A673 (cell line): ENCODE data around the gene PPP6R2. TPM values are rescaled to one million over a fixed set of nuclear protein-coding genes. Genes with fewer than 3 reads are reported as not detected.

Experiments
- BruUV-seq: library from RNA; stranded (reverse); fragments of 400-500 nt; replicated peaks from 2 replicates; lab custom pipeline; 2021; lab: Mats Ljungman, UMichigan
- CTCF ChIA-PET: fragments of 300-600 bp; sonication (Branson Sonifier 250); formaldehyde crosslinking; loops from one replicate; lab custom pipeline; 2022; ENCODE audit warnings: antibody characterized with exemption; lab: Charles Lee
- POLR2A ChIA-PET: fragments of 300-600 bp; sonication (Branson Sonifier 250); formaldehyde crosslinking; loops from one replicate; lab custom pipeline; 2022; ENCODE audit warnings: antibody characterized with exemption; ENCODE audit not compliant: low non-redundant PET; lab: Charles Lee
- DNase-seq: peaks from one replicate; pipeline ENCODE4 v3.0.0-alpha.2; 2015; ENCODE audit warnings: low spot score
- H3K27ac ChIP-seq: fragments of 200-600 bp; sonication (generic); 2 replicates; pipeline ENCODE4 v1.5.1; 2016; ENCODE audit warnings: mixed run types, low read depth, mild to moderate bottlenecking, mixed read lengths, antibody characterized with exemption, low read length; ENCODE audit not compliant: poor library complexity, severe bottlenecking
- H3K27me3 ChIP-seq: fragments of 200-600 bp; sonication (generic); replicated peaks from 2 replicates; pipeline ENCODE4 v1.6.1; 2017; ENCODE audit warnings: mixed run types, low read depth, mild to moderate bottlenecking, mixed read lengths, antibody characterized with exemption, low read length; ENCODE audit not compliant: insufficient read depth, poor library complexity
- H3K36me3 ChIP-seq: fragments of 200-600 bp; sonication (generic); 2 replicates; pipeline ENCODE4 v1.6.1; 2016; ENCODE audit warnings: mixed run types, mild to moderate bottlenecking, mixed read lengths, antibody characterized with exemption, low read length; ENCODE audit not compliant: insufficient read depth, poor library complexity, severe bottlenecking
- H3K4me1 ChIP-seq: fragments of 200-600 bp; sonication (generic); 2 replicates; pipeline ENCODE4 v1.6.1; 2017; ENCODE audit warnings: mixed run types, mild to moderate bottlenecking, mixed read lengths, antibody characterized with exemption, low read length; ENCODE audit not compliant: insufficient read depth, poor library complexity, severe bottlenecking
- H3K4me3 ChIP-seq: fragments of 200-600 bp; sonication (generic); 2 replicates; pipeline ENCODE4 v1.5.1; 2016; ENCODE audit warnings: low read depth, mixed run types, mild to moderate bottlenecking, mixed read lengths, low read length; ENCODE audit not compliant: poor library complexity, severe bottlenecking
- H3K9me3 ChIP-seq: fragments of 200-600 bp; sonication (generic); 2 replicates; pipeline ENCODE4 v1.6.1; 2016; ENCODE audit warnings: mixed run types, low read depth, mild to moderate bottlenecking, mixed read lengths, antibody characterized with exemption, low read length; ENCODE audit not compliant: poor library complexity, severe bottlenecking
- EZH2 ChIP-seq: fragments of 200-600 bp; sonication (generic); IDR thresholded peaks from 2 replicates; pipeline ENCODE4 v1.6.1; 2017; ENCODE audit warnings: borderline replicate concordance, low read depth, mild to moderate bottlenecking, mixed read lengths, antibody characterized with exemption, low read length; ENCODE audit not compliant: poor library complexity, severe bottlenecking
- intact Hi-C: fragments of 100-400 bp; cut with micrococcal nuclease; formaldehyde crosslinking; loops from one replicate; pipeline ENCODE4 v1.10.0; 2022; ENCODE audit not compliant: unreplicated experiment
- total RNA-seq: library from RNA; stranded (reverse); gene quantifications from 2 replicates; pipeline ENCODE4 v1.2.3, GENCODE V29; 2021
- TF ChIP-seq, protein P1 (sequence below): fragments of 300-800, 200-600 bp; sonication (generic); conservative IDR thresholded peaks from 2 replicates; pipeline ENCODE4 v1.5.1; 2017; ENCODE audit warnings: low read depth, mild to moderate bottlenecking, antibody characterized with exemption, low read length, moderate library complexity, mixed read lengths

The PPP6R2 gene
- total RNA-seq, 1 experiment from 2014 or later = 64.6 TPM

DNA sequence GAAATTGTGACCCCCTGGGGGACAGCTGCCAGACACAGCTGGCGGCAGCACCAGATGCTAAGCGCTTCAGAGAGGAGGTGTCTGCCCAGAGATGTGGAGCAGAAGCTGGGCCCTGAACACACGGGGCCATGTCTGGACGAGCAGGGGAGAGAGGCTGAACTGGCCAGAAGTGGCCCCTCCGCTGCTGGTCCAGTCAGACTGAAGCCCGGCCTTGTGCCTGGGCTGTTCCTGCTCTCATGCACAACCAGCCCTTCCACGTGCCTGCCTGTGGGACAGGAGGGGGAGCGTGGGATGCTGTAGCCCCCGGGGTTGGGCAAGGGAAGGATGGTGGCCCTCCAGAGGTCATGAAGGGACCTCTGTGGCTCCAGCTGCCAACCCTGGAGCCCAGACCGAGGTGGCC is 140.0 kb downstream of the PPP6R2 start:
- no peak for DNase-seq
- Histone ChIP-seq H3K27me3 (peaks cover 10% of the 10 kb centered on the region), H3K4me3 (peak overlapping the region; percentile 82), H3K27ac (no peak overlapping the region), H3K36me3 (no peaks in the 10 kb centered on the region), H3K4me1 (peaks cover 7% of the 10 kb centered on the region), H3K9me3 (no peaks in the 10 kb centered on the region)
- intact Hi-C loops = no loop called here
- ChIA-PET POLR2A (no interaction called here), CTCF (no interaction called here)
- TF ChIP-seq, protein P1, sequence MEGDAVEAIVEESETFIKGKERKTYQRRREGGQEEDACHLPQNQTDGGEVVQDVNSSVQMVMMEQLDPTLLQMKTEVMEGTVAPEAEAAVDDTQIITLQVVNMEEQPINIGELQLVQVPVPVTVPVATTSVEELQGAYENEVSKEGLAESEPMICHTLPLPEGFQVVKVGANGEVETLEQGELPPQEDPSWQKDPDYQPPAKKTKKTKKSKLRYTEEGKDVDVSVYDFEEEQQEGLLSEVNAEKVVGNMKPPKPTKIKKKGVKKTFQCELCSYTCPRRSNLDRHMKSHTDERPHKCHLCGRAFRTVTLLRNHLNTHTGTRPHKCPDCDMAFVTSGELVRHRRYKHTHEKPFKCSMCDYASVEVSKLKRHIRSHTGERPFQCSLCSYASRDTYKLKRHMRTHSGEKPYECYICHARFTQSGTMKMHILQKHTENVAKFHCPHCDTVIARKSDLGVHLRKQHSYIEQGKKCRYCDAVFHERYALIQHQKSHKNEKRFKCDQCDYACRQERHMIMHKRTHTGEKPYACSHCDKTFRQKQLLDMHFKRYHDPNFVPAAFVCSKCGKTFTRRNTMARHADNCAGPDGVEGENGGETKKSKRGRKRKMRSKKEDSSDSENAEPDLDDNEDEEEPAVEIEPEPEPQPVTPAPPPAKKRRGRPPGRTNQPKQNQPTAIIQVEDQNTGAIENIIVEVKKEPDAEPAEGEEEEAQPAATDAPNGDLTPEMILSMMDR = no peak
- no peak for TF ChIP-seq EZH2
- BruUV-seq = no TSS peak

DNA sequence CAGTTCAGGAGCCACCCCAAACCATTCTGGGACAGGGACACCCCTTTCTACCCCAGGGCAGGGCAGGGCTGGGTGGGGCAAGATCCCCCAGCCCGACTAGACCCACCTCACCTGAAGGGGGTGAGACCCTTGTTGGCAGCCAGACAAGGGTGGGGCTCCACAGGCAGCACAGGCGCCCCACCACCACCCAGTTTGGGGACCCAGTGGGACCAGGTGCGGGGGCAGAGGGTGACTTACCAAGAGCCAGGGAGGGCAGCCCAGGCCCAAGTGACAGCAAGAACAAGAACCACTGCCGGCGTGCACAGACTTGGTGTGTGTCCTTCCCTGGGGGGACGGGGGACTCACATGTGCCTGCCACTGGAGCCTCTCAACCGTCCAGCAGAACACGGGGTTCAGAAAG is 140.4 kb downstream of the PPP6R2 start:
- peaks cover 7% of the 10 kb centered on the region for H3K4me1 ChIP-seq
- no peak overlapping the region for H3K4me3 ChIP-seq
- ChIA-PET CTCF (no interaction called here), POLR2A (no interaction called here)
- DNase-seq = no peak
- no TSS peak for BruUV-seq
- no peak for TF ChIP-seq EZH2
- TF ChIP-seq, protein P1 = no peak
- no peaks in the 10 kb centered on the region for H3K9me3 ChIP-seq
- H3K36me3 ChIP-seq = no peaks in the 10 kb centered on the region
- intact Hi-C loops = no loop called here
- H3K27me3 ChIP-seq = peaks cover 10% of the 10 kb centered on the region
- no peak overlapping the region for H3K27ac ChIP-seq

- POLR2A ChIA-PET = no interaction called here
- intact Hi-C loops = no loop called here
- H3K27ac ChIP-seq = no peak overlapping the region
- no peak for DNase-seq
- peaks cover 7% of the 10 kb centered on the region for H3K4me1 ChIP-seq
- H3K4me3 ChIP-seq = no peak overlapping the region
- CTCF ChIA-PET = no interaction called here
- no peaks in the 10 kb centered on the region for H3K36me3 ChIP-seq
- BruUV-seq = no TSS peak
- H3K9me3 ChIP-seq = no peaks in the 10 kb centered on the region
- TF ChIP-seq, protein P1 = no peak
- TF ChIP-seq EZH2 = no peak
- H3K27me3 ChIP-seq = peaks cover 10% of the 10 kb centered on the region
These were observed 141.1 kb downstream of the PPP6R2 start for GRCh38 chr22:50483977-50484853.
